GM18507 (cell line): Measurements from ENCODE around the gene TMOD1.

Experiments used
- DNase-seq: peaks from one replicate; pipeline ENCODE4 v3.0.0; 2011; ENCODE audit warnings: low read depth; ENCODE audit not compliant: insufficient read length; ENCODE audit errors: extremely low spot score
- FAIRE-seq: peaks from 2 replicates; lab custom pipeline; 2011; peaks lifted over from hg19 to GRCh38; lab: Jason Lieb, UNC

TMOD1 gene

DNA sequence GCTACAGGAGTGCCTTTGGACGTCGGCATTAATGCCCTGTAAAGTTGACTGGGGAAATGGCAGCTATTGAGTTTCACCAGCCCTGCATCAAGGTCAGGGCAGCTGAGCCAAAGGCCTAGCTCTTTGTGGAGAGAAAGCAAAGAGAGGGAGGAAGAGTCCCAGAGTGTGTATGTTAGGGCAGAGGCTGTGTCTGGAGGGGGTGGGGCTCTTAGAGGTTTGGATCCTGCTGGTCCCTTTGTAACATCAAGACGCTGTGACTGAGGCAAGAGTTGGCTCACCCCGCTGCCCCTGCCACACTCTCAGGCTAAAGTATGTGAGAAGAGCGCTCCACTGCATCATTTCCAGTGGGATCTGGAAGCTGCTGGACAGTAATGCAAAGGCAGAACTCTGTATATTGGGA is 34.3 kb downstream of the TMOD1 start:
- FAIRE-seq, result no peak
- no peak for DNase-seq

GRCh38 chr9:97536480-97536879 is 35.0 kb downstream of the TMOD1 start:
- no peak for FAIRE-seq
- no peak for DNase-seq

DNA sequence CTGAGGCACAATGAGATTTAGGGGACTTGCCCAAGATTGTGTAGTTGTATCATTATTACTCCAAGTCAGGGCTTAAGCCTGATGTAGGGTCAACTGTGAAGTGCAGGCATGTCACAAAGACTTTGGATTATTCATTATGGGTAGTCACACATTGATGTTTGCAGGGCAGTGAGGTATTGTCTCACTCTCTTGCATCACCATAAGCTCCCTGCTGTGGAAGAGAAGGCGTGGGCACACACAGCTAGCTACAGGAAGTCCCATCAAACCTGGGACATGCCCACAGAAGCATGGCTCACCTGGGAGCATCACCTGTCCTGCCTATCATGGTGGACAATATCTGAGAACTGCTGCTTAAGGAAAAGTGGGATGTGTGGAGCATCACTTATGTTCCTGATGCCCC is 42.1 kb downstream of the TMOD1 start:
- FAIRE-seq, result no peak
- DNase-seq, result no peak

DNA sequence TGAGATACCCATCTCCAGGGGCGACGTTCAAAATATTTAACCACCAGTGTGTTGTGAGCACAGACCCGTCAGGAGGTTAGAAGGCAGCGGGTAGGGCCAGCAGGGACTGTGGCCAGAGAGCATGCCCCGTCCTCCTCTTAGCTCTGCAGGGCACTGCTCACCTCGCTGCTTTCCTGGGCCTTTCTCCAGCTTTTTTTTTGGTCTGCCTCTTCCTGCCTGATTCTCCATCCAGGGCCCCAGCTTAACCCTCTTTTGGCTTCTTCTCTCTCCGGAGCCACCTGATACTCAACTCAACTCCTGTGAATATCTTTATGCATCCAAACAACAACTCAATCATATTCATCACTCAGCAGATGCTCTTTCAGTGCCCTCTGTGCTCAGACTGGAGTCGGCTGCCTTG is 44.0 kb downstream of the TMOD1 start:
- FAIRE-seq, result no peak
- no peak for DNase-seq

DNA sequence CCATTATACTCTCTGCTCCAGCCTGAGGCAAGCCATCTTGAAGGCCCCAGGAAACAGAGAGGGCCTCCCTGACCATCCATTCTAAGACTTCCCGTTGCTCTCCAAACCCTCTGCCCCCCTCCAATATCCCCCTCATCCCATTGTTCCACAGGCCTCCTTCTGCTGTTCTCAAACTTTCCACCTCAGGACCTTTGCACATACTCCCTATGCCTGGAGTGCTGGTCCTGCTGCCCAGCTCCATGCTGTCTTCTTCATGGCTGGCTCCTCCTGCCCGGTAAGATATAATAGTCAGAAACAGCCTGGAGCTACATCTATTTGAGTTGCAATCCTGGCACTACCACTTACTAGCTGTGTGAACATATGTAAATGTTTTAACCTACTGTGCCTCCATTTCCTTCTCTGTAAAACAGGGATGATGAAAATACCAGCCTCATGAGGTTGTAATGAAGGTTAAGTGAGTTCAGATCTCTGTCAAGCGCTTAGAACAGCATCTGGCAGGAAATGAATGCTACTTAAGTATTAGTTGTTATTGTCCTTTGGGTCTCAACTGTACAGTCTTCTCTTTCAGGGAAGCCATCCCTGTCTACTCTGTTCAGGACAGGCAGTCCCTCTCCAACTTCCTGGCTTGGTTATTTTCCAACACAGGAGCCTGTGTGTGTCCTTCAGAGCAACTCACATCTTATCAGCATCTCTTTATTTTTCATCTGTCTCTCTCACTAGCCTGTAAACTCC is 45.8 kb downstream of the TMOD1 start:
- DNase-seq (no peak), FAIRE-seq (no peak)

GRCh38 chr9:97548379-97548778 is 46.9 kb downstream of the TMOD1 start:
- DNase-seq (no peak), FAIRE-seq (no peak)

GRCh38 chr9:97548819-97549540 is 47.5 kb downstream of the TMOD1 start:
- DNase-seq (no peak), FAIRE-seq (no peak)

DNA sequence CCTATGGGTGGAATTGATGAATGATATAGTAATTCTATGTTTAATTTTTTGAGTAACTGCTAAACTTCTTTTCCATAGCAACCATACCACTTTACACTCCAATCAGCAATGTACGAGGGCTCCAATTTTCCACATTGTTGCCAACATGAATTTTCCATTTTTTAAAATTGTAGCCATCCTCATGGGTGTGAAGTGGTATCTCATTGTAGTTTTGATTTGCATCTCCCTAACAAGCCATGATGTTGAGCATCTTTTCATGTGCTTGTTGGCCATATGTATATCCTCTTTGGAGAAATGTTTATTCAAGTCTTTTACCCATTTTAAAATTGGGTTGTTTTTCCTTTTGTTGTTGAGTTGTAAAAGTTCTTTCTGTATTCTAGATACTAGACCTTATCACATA is 48.9 kb downstream of the TMOD1 start:
- FAIRE-seq, result no peak
- no peak for DNase-seq

- DNase-seq (no peak), FAIRE-seq (no peak)
These were observed 49.8 kb downstream of the TMOD1 start for GRCh38 chr9:97551308-97551707.

DNA sequence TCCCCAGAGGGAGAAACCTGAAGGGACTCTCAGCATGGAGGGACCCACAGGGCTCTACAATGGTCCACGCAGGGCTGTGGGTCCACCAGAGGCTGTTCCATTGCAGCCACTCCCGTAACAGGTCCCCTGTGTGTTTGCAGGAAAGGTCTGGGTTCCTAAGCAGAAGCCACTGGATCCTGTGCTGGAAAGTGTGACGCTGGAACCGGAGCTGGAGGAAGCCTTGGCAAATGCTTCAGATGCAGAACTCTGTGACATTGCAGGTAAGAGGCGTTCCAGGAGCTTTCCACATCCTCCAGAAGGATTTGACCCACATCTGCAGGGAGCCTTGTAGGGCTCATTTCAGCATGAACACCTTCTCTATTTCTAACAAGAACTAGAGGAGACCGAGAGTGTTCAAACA is 51.7 kb downstream of the TMOD1 start:
- no peak for DNase-seq
- FAIRE-seq, result no peak

DNA sequence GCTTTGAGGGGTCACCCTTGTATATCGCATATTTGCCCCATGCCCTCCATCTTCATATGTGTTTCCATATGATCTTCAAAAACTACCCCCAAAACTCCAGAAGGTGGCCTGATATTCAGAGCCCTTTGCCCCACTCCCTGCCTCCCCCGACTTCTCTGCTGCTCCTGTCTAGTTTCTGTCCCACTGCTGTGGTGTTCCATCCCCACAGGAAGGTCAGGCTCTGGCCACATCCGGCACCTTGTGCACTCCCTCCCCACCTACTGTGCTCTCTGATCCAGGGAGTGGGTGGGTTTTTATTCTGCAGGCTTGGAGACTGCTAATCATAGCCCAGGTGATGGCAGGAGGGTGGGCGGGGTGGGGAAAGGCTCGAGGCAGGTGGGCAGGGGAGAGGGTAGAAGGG is 52.4 kb downstream of the TMOD1 start:
- FAIRE-seq (no peak), DNase-seq (no peak)

DNA sequence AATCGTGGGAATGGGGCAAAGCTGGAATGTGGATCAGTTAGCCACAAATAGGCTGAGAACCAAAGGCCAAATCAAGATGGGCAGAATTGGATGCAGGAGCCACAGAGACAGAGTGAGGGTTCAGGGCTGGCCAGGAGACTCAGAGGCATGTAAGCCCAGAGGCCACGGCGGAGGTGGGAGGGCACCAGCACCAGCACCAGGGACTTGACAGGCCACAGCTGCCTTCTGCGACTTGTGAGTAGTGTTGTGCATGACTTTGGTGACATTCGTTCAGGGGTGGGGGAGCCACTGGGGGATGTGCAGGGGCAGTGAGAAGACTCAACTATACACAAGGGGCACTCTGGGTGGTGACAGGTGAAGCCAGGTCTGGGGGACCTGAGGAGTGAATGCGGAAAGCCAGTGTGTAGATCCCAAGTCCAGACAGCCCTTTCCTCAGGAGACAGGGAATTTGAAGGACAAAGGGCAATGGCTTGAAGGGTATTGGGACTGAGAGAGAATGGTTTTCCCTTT is 53.2 kb downstream of the TMOD1 start:
- no peak for DNase-seq
- no peak for FAIRE-seq

- DNase-seq (no peak), FAIRE-seq (no peak)
These were observed 53.7 kb downstream of the TMOD1 start for GRCh38 chr9:97555164-97555563.

DNA sequence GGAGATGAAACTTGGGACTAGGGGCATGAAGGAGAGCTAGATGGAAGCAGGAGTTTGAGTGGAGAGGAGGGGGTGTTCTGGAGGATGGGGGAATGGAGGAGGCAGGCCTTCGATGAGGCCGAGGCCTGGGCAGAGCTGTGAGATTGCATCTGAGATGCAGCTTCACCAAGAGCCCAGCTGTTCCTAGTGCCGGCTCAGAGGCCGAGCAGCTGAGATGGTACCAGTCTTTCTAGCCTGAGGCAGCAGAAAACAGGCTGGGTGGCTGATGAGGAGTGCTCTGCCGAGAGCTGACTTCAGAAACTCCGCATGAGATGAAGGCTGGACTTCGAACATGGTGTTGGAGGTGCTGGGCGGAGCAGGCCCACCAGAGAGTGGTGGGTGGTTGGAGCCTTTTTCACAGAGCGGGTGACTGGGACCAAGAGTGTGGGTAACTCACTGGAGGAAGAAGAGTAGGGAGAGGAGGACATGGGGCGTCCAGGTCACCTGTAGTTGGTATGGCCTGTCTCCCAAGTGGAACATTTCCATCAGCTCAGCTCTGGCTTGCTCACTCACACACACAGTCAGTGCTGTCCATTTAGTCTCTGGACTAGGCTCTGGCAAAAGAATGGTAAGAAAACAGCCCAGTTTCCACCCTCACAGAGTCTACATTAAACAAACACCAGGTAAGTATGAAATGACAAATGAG is 54.7 kb downstream of the TMOD1 start:
- DNase-seq (no peak), FAIRE-seq (no peak)

- DNase-seq, result no peak
- FAIRE-seq, result no peak
These were observed 55.5 kb downstream of the TMOD1 start for GRCh38 chr9:97556721-97557605.

- FAIRE-seq, result no peak
- DNase-seq, result no peak
These were observed 56.2 kb downstream of the TMOD1 start for GRCh38 chr9:97557606-97558095.

GRCh38 chr9:97558701-97559101 is 57.2 kb downstream of the TMOD1 start:
- DNase-seq (no peak), FAIRE-seq (peak; percentile 33)

DNA sequence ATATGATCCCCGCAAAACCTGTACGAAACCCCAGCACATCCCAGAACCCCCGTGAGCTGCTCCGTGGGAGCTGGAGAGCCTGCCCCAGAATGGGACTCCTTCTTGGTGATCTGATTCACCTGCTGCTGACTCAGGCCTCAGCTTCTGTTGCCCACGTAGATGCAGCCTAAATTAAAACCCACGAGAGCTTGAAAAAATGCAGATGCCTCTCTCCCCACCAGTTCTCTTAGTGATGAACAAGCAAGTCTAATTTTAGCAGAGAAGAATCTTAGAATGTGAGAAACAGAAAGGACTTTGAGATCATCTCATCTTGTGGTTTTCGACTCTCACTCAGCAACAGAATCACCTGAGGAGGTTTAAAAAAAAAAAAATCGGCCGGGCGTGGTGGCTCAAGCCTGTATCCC is 57.6 kb downstream of the TMOD1 start:
- DNase-seq (peak; percentile 14), FAIRE-seq (peak; percentile 75)

GRCh38 chr9:97560154-97560553 is 58.7 kb downstream of the TMOD1 start:
- DNase-seq (no peak), FAIRE-seq (no peak)
